KOPT-K1 (cell line): Measurements from ENCODE around the gene TEX36.
"Not testable (repeated sequence)": the region's sequence is repeated elsewhere in the genome, so short reads cannot be mapped to it uniquely, and the experiment has no call there.

Experiments
- H3K27ac ChIP-seq: fragments of 200-600 bp; sonication (generic); 2 replicates; pipeline ENCODE4 v1.5.1; 2016; ENCODE audit warnings: antibody characterized with exemption, mild to moderate bottlenecking, low read depth, low read length; ENCODE audit not compliant: poor library complexity, severe bottlenecking
- H3K36me3 ChIP-seq: fragments of 200-600 bp; sonication (generic); 2 replicates; pipeline ENCODE4 v1.5.1; 2017; ENCODE audit warnings: antibody characterized with exemption, mild to moderate bottlenecking, low read length, moderate library complexity; ENCODE audit not compliant: insufficient read depth
- H3K9me3 ChIP-seq: fragments of 200-600 bp; sonication (generic); 2 replicates; pipeline ENCODE4 v1.5.1; 2017; ENCODE audit warnings: antibody characterized with exemption, low read length, mild to moderate bottlenecking; ENCODE audit not compliant: insufficient read depth, poor library complexity, severe bottlenecking

The TEX36 gene

DNA sequence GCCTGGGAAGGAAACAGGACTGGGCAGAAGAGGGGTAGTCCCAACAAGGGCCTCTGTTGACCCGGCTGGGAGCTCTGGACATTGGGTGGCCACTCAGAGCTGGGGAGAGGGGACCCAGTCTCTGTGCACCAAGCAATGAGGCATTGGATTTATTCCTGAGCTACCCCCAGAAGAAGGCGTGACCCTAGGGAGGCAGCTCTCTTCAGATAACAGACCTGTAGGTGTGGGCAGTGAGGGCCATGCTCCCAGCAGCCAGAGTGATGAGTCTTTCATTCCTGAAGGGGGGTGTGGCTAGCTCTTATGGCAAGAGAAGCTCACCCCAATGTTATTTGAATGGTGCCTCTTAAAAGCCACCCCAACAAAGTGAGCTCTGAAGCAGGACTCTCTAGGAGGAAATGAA, 20.4 kb downstream of the TEX36 start:
- Histone ChIP-seq H3K36me3 (no peaks in the 10 kb centered on the region), H3K27ac (no peak overlapping the region), H3K9me3 (no peaks in the 10 kb centered on the region)

DNA sequence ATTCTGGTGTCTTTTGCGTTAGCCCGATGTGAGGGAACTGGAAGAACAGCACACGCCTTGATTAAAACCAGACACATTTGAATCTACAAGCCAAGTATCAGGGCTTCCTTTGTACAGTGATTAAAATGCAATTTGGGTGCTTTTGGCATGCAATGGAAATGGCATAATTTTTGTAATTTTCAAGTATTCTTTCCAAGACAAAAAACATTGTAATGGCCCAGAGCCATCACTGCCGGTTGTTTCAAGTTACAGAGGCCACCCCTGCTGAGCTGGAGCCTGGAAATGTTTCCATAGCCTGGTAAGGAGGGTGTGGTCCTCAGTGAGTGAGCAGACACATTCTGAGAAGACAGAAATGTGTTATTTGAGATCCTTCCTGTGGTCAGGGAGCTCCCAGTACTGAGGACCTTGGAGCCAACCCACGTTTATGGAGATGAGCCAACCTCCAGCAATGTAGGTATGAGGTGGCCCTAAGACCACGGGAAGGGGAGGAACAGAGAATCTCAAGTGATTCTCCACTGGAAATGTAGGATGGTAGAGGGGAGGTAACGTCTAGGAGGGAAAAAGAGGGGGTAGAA, 20.9 kb downstream of the TEX36 start:
- no peaks in the 10 kb centered on the region for H3K36me3 ChIP-seq

DNA sequence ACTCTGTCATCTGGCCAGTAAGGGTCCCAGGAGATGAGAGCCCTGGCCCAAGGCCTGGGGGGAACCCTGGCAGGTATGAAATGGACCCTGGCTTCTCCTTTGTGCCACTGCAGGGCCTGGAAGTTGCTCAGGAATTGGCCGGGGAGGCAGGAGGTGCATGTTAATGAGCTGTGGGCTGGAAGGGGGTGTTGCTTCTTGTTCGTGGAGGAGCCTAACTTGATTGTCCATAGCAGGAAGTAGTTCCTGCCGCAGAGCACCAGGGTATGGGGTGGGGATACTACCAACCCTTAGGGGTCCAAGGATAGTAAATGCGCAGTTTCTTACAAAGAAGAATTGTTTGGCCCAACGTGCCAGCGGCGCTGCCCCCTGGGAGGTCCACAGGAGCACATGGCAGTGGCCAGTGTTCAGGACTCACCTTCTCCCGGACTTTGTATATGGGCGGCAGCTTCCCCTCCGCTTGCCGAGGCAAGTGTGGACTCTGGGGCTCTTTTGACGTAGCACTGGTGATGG, 21.5 kb downstream of the TEX36 start:
- Histone ChIP-seq H3K27ac (no peak overlapping the region), H3K9me3 (no peaks in the 10 kb centered on the region)

More for the DNA sequence above, 20.9 kb downstream of the TEX36 start:
- Histone ChIP-seq H3K9me3 (no peaks in the 10 kb centered on the region), H3K27ac (no peak overlapping the region)

DNA sequence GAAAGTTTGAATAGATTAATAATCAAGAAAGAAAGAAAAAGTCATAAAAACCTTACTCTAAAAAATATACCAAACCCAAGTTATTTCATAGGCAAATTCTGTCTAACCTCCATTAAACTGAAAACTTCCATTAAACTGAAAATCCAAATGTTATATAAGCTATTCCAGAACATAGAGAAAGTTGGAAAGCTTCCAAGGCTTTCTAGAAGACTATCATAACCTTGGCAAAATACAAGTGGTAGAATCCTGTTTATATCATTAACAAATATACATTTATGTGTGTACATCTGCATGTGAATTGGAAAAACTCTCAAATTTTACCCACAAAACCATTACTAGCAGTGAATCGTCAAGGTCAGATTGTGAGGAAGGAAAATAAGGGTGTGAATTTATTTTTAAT, 23.9 kb downstream of the TEX36 start:
- Histone ChIP-seq H3K36me3 (no peaks in the 10 kb centered on the region), H3K9me3 (no peaks in the 10 kb centered on the region), H3K27ac (no peak overlapping the region)

More for the DNA sequence above, 21.5 kb downstream of the TEX36 start:
- H3K36me3 ChIP-seq = no peaks in the 10 kb centered on the region

DNA sequence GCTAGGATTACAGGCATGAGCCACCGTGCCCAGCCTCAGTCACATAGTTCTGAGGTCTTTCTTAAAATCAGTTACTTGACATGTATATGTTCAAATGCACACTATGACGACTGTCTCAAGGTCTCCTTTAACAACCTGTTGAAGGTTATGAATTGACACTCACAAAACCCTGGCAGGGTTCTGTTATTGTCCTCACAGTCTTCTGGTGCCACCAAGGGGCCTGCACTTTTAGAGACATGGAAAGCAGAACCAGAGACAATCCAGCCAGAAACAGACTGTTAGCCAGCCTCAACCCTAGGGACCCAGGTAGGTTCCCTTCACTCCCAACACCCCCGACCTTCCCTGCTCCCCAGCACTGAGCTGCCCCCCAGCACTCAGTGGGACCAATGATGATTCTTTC, 26.4 kb downstream of the TEX36 start:
- H3K9me3 ChIP-seq = no peaks in the 10 kb centered on the region
- H3K27ac ChIP-seq = no peak overlapping the region
- H3K36me3 ChIP-seq = no peaks in the 10 kb centered on the region

DNA sequence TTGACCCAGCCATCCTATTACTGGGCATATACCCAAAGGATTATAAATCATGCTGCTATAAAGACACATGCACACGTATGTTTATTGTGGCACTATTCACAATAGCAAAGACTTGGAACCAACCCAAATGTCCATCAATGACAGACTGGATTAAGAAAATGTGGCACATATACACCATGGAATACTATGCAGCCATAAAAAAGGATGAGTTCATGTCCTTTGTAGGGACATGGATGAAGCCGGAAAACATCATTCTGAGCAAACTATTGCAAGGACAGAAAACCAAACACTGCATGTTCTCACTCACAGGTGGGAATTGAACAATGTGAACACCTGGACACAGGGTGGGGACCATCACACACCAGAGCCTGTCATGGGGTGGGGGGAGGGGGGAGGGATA, 29.9 kb downstream of the TEX36 start:
- H3K9me3 ChIP-seq, H3K36me3 ChIP-seq, H3K27ac ChIP-seq: not testable (repeated sequence)

DNA sequence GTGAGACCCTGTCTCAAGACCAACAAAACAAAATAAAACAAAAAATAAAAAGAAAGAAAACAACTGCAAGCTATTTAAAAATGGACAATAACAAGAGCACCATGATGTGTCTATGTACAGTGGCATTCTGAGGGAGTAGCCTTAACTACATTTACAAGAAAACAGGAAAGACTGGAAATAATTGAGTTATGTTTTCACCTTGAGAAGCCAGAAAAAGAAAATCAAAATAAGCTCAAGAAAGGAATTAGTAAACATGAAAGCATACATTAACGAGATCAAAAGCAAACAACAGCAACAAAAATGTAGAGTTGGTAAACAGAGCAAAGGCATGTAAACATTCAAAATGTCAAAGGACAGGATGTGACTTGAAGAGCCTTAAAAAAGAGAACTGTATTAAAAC, 36.7 kb downstream of the TEX36 start:
- no peak overlapping the region for H3K27ac ChIP-seq
- no peaks in the 10 kb centered on the region for H3K9me3 ChIP-seq
- H3K36me3 ChIP-seq = no peaks in the 10 kb centered on the region

DNA sequence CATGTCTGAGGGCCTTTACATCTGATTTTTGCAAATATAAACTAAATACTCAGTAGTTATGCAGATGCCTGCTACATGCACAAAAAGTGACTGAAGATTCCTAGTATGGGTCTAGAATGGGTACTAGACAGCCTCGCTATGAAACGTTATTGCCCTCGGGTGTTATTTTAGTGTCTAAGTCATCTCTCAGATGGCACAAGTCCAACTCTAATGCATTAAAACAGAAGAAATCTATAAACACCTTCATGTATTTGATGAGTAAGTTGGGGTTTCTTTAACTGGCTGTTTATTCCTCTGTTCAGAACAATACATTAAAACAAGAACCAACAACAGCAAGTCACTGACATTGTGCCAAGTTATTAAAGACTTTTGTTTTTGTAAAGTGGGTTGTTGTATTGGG, 41.6 kb downstream of the TEX36 start:
- H3K9me3 ChIP-seq = no peaks in the 10 kb centered on the region
- H3K27ac ChIP-seq = no peak overlapping the region
- no peaks in the 10 kb centered on the region for H3K36me3 ChIP-seq

DNA sequence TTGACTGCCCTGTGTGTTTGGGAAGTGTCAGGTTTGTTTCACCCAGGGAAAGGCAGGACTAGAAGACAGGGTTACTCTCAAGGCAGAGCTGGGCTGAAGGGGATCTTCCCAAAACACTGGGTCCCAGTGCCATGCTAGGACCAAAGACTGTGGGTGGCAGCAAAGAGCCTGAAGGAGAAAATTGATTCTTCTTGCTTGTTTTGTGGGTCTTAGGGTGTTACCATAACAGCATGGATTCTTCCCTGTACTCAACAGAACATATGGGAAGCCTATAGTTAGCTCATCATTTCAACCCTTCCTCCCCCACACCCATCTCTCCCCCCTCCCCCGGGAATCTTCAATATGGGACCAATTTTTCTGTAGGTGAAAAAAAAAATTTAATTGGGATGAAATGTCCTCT, 42.3 kb downstream of the TEX36 start:
- Histone ChIP-seq H3K36me3 (no peaks in the 10 kb centered on the region), H3K9me3 (no peaks in the 10 kb centered on the region), H3K27ac (no peak overlapping the region)

DNA sequence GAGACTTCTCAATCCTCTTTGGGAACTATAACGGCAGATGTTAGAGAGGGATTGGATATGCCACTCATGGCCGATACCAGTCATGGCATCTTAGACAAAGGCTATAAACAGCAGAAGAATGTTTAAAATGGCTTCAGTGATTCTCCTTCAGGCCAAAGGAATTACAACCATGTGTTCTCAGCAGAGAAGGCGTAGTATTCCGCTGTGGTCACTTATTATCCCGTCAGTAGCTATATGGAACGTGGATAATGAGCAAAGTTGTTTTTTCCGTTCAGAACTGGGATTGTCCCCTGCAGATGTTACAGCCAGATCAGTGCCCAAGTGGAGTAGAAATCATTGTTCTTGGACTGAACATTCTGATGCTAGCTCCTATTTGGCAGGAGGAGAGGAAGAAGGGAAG, 43.1 kb downstream of the TEX36 start:
- no peaks in the 10 kb centered on the region for H3K36me3 ChIP-seq
- H3K27ac ChIP-seq = no peak overlapping the region
- H3K9me3 ChIP-seq = no peaks in the 10 kb centered on the region

DNA sequence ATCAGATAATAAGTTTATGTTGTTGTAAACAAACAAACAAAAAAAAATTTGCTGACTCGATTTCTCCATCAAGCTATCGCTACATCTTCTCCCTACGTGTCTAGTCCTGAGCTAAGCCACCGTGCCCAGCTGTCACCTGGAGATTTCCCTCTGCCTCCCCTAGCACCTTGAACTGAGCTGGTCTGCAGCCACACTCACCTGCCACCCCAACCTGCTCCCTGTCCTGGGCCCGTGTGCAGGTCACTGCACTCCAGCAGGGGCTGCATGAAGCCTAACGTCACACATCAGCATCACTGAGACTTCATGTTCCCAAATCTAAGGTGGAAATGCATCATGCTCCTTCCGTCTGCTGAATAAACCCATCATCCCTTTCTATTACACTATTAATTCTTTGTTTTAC, 44.4 kb downstream of the TEX36 start:
- no peak overlapping the region for H3K27ac ChIP-seq
- no peaks in the 10 kb centered on the region for H3K36me3 ChIP-seq
- no peaks in the 10 kb centered on the region for H3K9me3 ChIP-seq

DNA sequence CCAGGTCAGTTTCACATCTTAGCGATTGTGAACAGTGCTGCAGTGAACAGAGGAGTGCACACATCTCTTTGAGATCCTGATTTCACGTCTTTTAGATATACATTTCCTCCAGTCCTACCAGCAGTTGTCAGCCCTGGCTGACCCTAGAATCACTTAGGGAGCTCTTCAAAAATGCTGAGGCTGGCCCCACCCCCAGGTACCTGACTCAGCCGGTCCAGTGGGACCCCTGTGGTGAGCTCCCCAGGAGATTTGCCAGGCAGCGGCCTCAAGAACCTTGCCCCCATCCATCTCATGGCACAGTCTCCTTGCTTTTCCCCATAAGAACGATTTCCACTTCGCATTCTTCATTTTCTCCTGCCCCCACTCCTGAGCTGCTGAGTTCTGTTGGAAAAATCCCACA, 45.5 kb downstream of the TEX36 start:
- Histone ChIP-seq H3K27ac (no peak overlapping the region), H3K9me3 (no peaks in the 10 kb centered on the region), H3K36me3 (no peaks in the 10 kb centered on the region)

DNA sequence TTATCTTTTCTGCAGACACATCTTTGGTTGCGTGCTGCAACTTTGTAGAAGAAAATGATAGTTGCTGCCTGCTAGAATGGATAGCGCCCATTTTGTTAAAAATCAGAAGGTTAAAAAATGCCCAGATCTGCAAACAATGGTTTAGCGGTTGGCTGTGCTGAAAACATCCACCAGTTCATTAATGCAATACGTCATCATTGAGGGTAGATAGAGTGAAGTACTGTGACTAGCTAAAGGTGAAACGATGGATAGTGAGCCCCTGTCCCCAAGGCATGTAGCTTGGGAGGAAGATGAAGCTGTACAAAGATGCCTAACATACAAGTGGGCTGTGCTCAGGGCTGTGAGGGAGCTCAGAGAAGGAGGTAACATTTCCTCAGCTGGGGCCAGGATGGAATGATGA, 48.4 kb downstream of the TEX36 start:
- Histone ChIP-seq H3K36me3 (no peaks in the 10 kb centered on the region), H3K9me3 (no peaks in the 10 kb centered on the region), H3K27ac (no peak overlapping the region)

DNA sequence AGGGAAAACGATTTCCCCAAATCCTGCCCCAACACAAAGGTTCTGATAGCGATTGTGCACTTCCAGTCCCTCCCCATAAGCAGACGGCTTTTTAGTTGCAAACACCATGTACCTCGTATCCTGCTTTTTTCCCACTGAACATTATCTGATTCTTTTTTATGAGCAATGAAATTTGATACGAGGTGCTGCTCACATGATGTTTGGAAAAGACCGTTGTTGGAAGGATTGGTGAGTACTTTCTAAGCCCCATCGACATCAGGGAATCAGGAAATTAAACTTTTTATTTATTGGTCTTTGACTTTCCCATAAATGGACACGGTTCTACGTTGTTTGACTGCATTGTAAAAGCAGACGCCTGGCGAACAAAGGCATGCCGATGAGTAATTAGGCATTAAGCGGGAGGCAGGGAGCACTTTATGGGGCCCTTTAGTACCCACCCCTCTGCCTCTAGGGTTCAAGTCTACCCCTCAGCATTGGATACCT, 49.4 kb downstream of the TEX36 start:
- no peak overlapping the region for H3K27ac ChIP-seq
- H3K36me3 ChIP-seq = no peaks in the 10 kb centered on the region
- no peaks in the 10 kb centered on the region for H3K9me3 ChIP-seq

DNA sequence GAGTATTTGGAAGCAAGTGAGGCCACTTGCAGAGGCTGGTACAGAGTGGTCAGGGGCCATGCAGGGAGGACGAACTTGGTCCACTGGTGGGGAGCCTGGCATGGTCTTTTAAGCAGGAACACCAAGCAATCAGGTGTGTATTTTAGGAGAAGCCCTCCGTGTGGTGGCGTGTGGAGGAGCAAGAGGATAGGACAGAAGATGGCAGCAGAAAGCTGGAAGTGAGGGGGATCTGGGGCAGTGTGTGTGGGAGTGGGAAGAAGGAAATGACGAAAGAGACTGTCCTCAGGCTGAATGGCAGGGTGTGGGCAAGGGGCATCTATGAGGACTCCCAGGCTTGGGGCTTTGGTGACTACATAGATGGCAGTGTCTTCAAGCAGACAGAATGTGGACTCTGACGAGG, 51.2 kb downstream of the TEX36 start:
- H3K27ac ChIP-seq = no peak overlapping the region
- no peaks in the 10 kb centered on the region for H3K36me3 ChIP-seq
- no peaks in the 10 kb centered on the region for H3K9me3 ChIP-seq

DNA sequence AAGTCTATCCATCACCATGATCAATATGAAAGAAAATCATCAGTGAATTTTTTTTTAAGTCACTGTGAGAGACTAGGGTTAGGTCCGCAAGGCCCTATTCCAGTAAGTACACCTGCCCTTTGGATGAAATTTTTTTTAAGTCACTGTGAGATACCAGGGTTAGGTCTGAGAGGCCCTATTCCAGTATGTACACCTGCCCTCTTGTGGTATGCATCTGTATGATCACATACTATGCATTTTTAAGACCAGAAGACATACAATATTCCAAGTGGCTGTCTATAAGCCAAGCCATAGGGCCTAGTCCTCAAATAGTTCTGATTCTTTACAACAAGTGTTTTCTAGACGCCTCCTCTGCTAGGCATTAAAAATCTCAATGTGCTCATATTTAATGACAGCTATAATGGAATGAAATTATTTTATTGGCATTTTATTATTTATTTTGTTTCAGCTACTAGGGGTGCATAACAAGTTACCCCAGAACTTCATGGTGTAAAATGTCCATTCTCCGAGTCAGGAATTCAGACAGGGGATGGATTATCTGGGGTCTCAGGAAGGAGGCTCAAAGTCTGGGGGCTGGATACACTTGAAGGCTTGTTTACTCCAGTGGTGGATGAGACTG, 53.1 kb downstream of the TEX36 start:
- no peaks in the 10 kb centered on the region for H3K36me3 ChIP-seq
- H3K27ac ChIP-seq = no peak overlapping the region
- no peaks in the 10 kb centered on the region for H3K9me3 ChIP-seq
